K562 (cell line): ENCODE measurements around the gene ANXA3. TPM values are rescaled to one million over a fixed set of nuclear protein-coding genes. Genes with fewer than 3 reads are reported as not detected.

Experiments used
- DMBX1 ChIP-seq: fragments of 250-450 bp; sonication (Bioruptor Pico); IDR thresholded peaks from 2 replicates; pipeline ENCODE4 v1.8.0; 2022; ENCODE audit warnings: inconsistent platforms, mild to moderate bottlenecking, moderate library complexity, borderline replicate concordance
- FOXM1 ChIP-seq, 2 experiments: fragments of 450-650 bp in 1 of 2; sonication (generic) in 1 of 2; formaldehyde crosslinking in 1 of 2; IDR thresholded peaks; 2 replicates each; pipeline versions ENCODE4 v1.6.1 to v1.9.0; 2017 to 2022; ENCODE audit warnings: low read depth in 2 of 2, mild to moderate bottlenecking in 2 of 2, missing genetic modification reagents in 1 of 2, moderate library complexity in 1 of 2
- MCM5 ChIP-seq: fragments of 450-650 bp; IDR thresholded peaks from 2 replicates; pipeline ENCODE4 v1.6.1; 2016; ENCODE audit warnings: low read depth
- PHB ChIP-seq: fragments of 250-450 bp; sonication (Bioruptor Pico); IDR thresholded peaks from 2 replicates; pipeline ENCODE4 v1.5.0; 2021
- PTRF ChIP-seq: fragments of 450-650 bp; IDR thresholded peaks from 2 replicates; pipeline ENCODE4 v1.6.1; 2016; ENCODE audit warnings: mild to moderate bottlenecking, missing genetic modification characterization, missing compliant biosample characterization
- SMARCB1 ChIP-seq: IDR thresholded peaks from 2 replicates; pipeline ENCODE4 v1.6.1; 2011; ENCODE audit warnings: improper control_type of control experiment, low read depth; ENCODE audit not compliant: insufficient read length
- ZBTB40 ChIP-seq, 2 experiments: fragments of 450-650 bp in 1 of 2; sonication (generic) in 1 of 2; formaldehyde crosslinking in 1 of 2; IDR thresholded peaks; 2 replicates each; pipeline versions ENCODE4 v1.7.1 to v1.9.0; 2016 to 2022; ENCODE audit warnings: inconsistent platforms in 1 of 2, mild to moderate bottlenecking in 1 of 2, missing genetic modification reagents in 1 of 2
- ZFP1 ChIP-seq: fragments of 450-650 bp; formaldehyde crosslinking; IDR thresholded peaks from 2 replicates; pipeline ENCODE4 v1.4.0; 2020; ENCODE audit warnings: mild to moderate bottlenecking, mixed read lengths
- ZNF224 ChIP-seq: sonication (generic); formaldehyde crosslinking; IDR thresholded peaks from 2 replicates; pipeline ENCODE4 v1.8.0; 2022; ENCODE audit warnings: mild to moderate bottlenecking, missing genetic modification reagents
- ZNF780A ChIP-seq: fragments of 250-450 bp; sonication (Bioruptor Pico); IDR thresholded peaks from 2 replicates; pipeline ENCODE4 v1.5.0; 2021; ENCODE audit warnings: mild to moderate bottlenecking
- polyA plus RNA-seq, 8 experiments: library from polyadenylated mRNA; depleted of rRNA in 4 of 8; stranded (reverse) in 5 of 8; unstranded in 3 of 8; fragments of >200 nt; fragmentation: Nextera tagmentation in 2 of 8; fragmentation: Illumina TruSeq in 1 of 8; extraction: Ambion mirVana in 2 of 8; extraction: Trizol in 1 of 8; gene quantifications; 2 replicates each; pipeline versions ENCODE4 v1.2.1 to v1.2.3, GENCODE V29; 2011 to 2014; ENCODE audit warnings: inconsistent platforms in 1 of 8, missing spikeins in 1 of 8
- total RNA-seq, 7 experiments: library from RNA; depleted of rRNA in 6 of 7; stranded (reverse); fragments of >200 nt in 6 of 7; fragmentation: Illumina TruSeq in 2 of 7; extraction: Trizol in 2 of 7; gene quantifications; 2 replicates each; pipeline versions ENCODE4 v1.2.1 to v1.2.3, GENCODE V29; 2011 to 2021; ENCODE audit warnings: low replicate concordance in 1 of 7
- TF ChIP-seq, protein P1 (sequence below): IDR thresholded peaks from 2 replicates; pipeline ENCODE4 v1.6.1; 2016; ENCODE audit warnings: missing genetic modification characterization, missing compliant biosample characterization

Gene ANXA3
- total and polyA plus RNA-seq, 9 of the 15 experiments (the other 6 are each of a cell fraction or from before 2014, with no cell fraction given): 6.3 to 15.5 (median 9.8) TPM

- TF ChIP-seq DMBX1 (no peak), MCM5 (no peak), ZBTB40 (IDR thresholded peaks at IDR 0.05) (peak; percentile 69; the same call in 1 of the 2 replicates), ZBTB40 (CRISPR knock-in tag; IDR thresholded peaks at IDR 0.05) (no peak), ZNF224 (CRISPR knock-in tag) (no peak), SMARCB1 (no peak), ZFP1 (no peak), PHB (CRISPR knock-in tag) (no peak), FOXM1 (IDR thresholded peaks at IDR 0.05; ENCODE audit: low read depth) (no peak), FOXM1 (CRISPR knock-in tag; IDR thresholded peaks at IDR 0.05; ENCODE audit: low read depth) (no peak), PTRF (no peak), ZNF780A (CRISPR knock-in tag) (no peak)
- TF ChIP-seq, protein P1, sequence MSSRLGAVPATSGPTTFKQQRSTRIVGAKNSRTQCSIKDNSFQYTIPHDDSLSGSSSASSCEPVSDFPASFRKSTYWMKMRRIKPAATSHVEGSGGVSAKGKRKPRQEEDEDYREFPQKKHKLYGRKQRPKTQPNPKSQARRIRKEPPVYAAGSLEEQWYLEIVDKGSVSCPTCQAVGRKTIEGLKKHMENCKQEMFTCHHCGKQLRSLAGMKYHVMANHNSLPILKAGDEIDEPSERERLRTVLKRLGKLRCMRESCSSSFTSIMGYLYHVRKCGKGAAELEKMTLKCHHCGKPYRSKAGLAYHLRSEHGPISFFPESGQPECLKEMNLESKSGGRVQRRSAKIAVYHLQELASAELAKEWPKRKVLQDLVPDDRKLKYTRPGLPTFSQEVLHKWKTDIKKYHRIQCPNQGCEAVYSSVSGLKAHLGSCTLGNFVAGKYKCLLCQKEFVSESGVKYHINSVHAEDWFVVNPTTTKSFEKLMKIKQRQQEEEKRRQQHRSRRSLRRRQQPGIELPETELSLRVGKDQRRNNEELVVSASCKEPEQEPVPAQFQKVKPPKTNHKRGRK (tag): no peak
These were observed at the start of gene ANXA3 (continued) for GRCh38 chr4:78551420-78552351.
